ENCODE data around the gene NANOS3.
A peak's percentile ranks its signal among the peaks of the same experiment; 100 is the strongest.

NANOS3 gene

GRCh38 chr19:13839130-13839937 is 37.6 kb upstream of the NANOS3 start:
- no peaks in the 10 kb centered on the region for H3K27me3 ChIP-seq (ENCODE audit: insufficient read depth, low read length, poor library complexity)
- no peak overlapping the region for H3K4me2 ChIP-seq (ENCODE audit: low read length)
- no peak overlapping the region for H3K4ac ChIP-seq (ENCODE audit: low read depth, low read length)
- peaks cover 11% of the 10 kb centered on the region for H3K79me1 ChIP-seq (ENCODE audit: low read length)
- no peaks in the 10 kb centered on the region for H3K36me3 ChIP-seq (ENCODE audit: control insufficient read depth, insufficient read depth, low read length)
- H2BK5ac ChIP-seq (ENCODE audit: low read length): no peak overlapping the region
- no CpG with 5 or more reads among the region's 36 CpGs for WGBS (ENCODE audit: extremely low coverage, insufficient coverage, low lambda C conversion rate)
- H4K5ac ChIP-seq (ENCODE audit: low read length): no peak overlapping the region
- no peak overlapping the region for H2BK120ac ChIP-seq (ENCODE audit: low read depth, low read length)
- peaks cover 46% of the 10 kb centered on the region for H3K79me2 ChIP-seq (ENCODE audit: control insufficient read depth, insufficient read depth, low read length)
- H3K27ac ChIP-seq (ENCODE audit: low read depth, low read length): peak overlapping the region; percentile 8
- no peak overlapping the region for H3K4me3 ChIP-seq (ENCODE audit: low read length)
- no peak overlapping the region for H2AK5ac ChIP-seq (ENCODE audit: low read length)
- H3K18ac ChIP-seq (ENCODE audit: low read length): no peak overlapping the region
- no peak overlapping the region for H4K8ac ChIP-seq (ENCODE audit: low read depth, low read length)
- no peak for DNase-seq
- peaks cover 4% of the 10 kb centered on the region for H3K4me1 ChIP-seq (ENCODE audit: control insufficient read depth, low read depth, low read length)
- peak overlapping the region; percentile 41 for H3K9ac ChIP-seq (ENCODE audit: low read length)
- H2BK15ac ChIP-seq (replicated peaks; ENCODE audit: low read depth): no peak overlapping the region
- H3K56ac ChIP-seq (ENCODE audit: low read length): peak overlapping the region; percentile 62
- H3K23ac ChIP-seq (ENCODE audit: low read length): peak overlapping the region; percentile 57

GRCh38 chr19:13839938-13840304 is 37.0 kb upstream of the NANOS3 start:
- no CpG with 5 or more reads among the region's 6 CpGs for WGBS (ENCODE audit: extremely low coverage, insufficient coverage, low lambda C conversion rate)
- no peak overlapping the region for H4K5ac ChIP-seq (ENCODE audit: low read length)
- peaks cover 46% of the 10 kb centered on the region for H3K79me2 ChIP-seq (ENCODE audit: control insufficient read depth, insufficient read depth, low read length)
- peaks cover 11% of the 10 kb centered on the region for H3K79me1 ChIP-seq (ENCODE audit: low read length)
- no peak overlapping the region for H2BK120ac ChIP-seq (ENCODE audit: low read depth, low read length)
- no peak overlapping the region for H3K27ac ChIP-seq (ENCODE audit: low read depth, low read length)
- H3K9ac ChIP-seq (ENCODE audit: low read length): peak overlapping the region; percentile 32
- H2AK5ac ChIP-seq (ENCODE audit: low read length): no peak overlapping the region
- peaks cover 4% of the 10 kb centered on the region for H3K4me1 ChIP-seq (ENCODE audit: control insufficient read depth, low read depth, low read length)
- H3K27me3 ChIP-seq (ENCODE audit: insufficient read depth, low read length, poor library complexity): no peaks in the 10 kb centered on the region
- no peak overlapping the region for H4K8ac ChIP-seq (ENCODE audit: low read depth, low read length)
- H3K56ac ChIP-seq (ENCODE audit: low read length): peak overlapping the region; percentile 62
- DNase-seq: no peak
- no peak overlapping the region for H3K4me2 ChIP-seq (ENCODE audit: low read length)
- H3K23ac ChIP-seq (ENCODE audit: low read length): no peak overlapping the region
- no peak overlapping the region for H3K4me3 ChIP-seq (ENCODE audit: low read length)
- H3K4ac ChIP-seq (ENCODE audit: low read depth, low read length): no peak overlapping the region
- no peaks in the 10 kb centered on the region for H3K36me3 ChIP-seq (ENCODE audit: control insufficient read depth, insufficient read depth, low read length)
- no peak overlapping the region for H3K18ac ChIP-seq (ENCODE audit: low read length)
- no peak overlapping the region for H2BK15ac ChIP-seq (replicated peaks; ENCODE audit: low read depth)
- no peak overlapping the region for H2BK5ac ChIP-seq (ENCODE audit: low read length)

- H3K4me3 ChIP-seq (ENCODE audit: low read length): no peak overlapping the region
- H3K4me1 ChIP-seq (ENCODE audit: control insufficient read depth, low read depth, low read length): peaks cover 4% of the 10 kb centered on the region
- peak overlapping the region; percentile 5 for H3K4me2 ChIP-seq (ENCODE audit: low read length)
- H3K9ac ChIP-seq (ENCODE audit: low read length): peak overlapping the region; percentile 90
- H2BK15ac ChIP-seq (replicated peaks; ENCODE audit: low read depth): no peak overlapping the region
- no peak overlapping the region for H3K18ac ChIP-seq (ENCODE audit: low read length)
- H3K4ac ChIP-seq (ENCODE audit: low read depth, low read length): no peak overlapping the region
- no peak overlapping the region for H3K23ac ChIP-seq (ENCODE audit: low read length)
- H3K79me1 ChIP-seq (ENCODE audit: low read length): peaks cover 11% of the 10 kb centered on the region
- no peak overlapping the region for H2AK5ac ChIP-seq (ENCODE audit: low read length)
- H4K8ac ChIP-seq (ENCODE audit: low read depth, low read length): no peak overlapping the region
- H4K5ac ChIP-seq (ENCODE audit: low read length): no peak overlapping the region
- H3K27ac ChIP-seq (ENCODE audit: low read depth, low read length): no peak overlapping the region
- no peaks in the 10 kb centered on the region for H3K36me3 ChIP-seq (ENCODE audit: control insufficient read depth, insufficient read depth, low read length)
- no peak overlapping the region for H2BK120ac ChIP-seq (ENCODE audit: low read depth, low read length)
- no peak overlapping the region for H2BK5ac ChIP-seq (ENCODE audit: low read length)
- H3K79me2 ChIP-seq (ENCODE audit: control insufficient read depth, insufficient read depth, low read length): peaks cover 46% of the 10 kb centered on the region
- DNase-seq: no peak
- peak overlapping the region; percentile 92 for H3K56ac ChIP-seq (ENCODE audit: low read length)
- no peaks in the 10 kb centered on the region for H3K27me3 ChIP-seq (ENCODE audit: insufficient read depth, low read length, poor library complexity)
- WGBS (ENCODE audit: extremely low coverage, insufficient coverage, low lambda C conversion rate): no CpG with 5 or more reads among the region's 23 CpGs
Observed at GRCh38 chr19:13840305-13841085, 36.4 kb upstream of the NANOS3 start.

- H3K23ac ChIP-seq (ENCODE audit: low read length): no peak overlapping the region
- H3K27me3 ChIP-seq (ENCODE audit: insufficient read depth, low read length, poor library complexity): no peaks in the 10 kb centered on the region
- H4K8ac ChIP-seq (ENCODE audit: low read depth, low read length): no peak overlapping the region
- H3K56ac ChIP-seq (ENCODE audit: low read length): peak overlapping the region; percentile 92
- H2BK15ac ChIP-seq (replicated peaks; ENCODE audit: low read depth): no peak overlapping the region
- no peak overlapping the region for H3K4ac ChIP-seq (ENCODE audit: low read depth, low read length)
- no peak overlapping the region for H3K27ac ChIP-seq (ENCODE audit: low read depth, low read length)
- no peak overlapping the region for H2BK5ac ChIP-seq (ENCODE audit: low read length)
- H3K36me3 ChIP-seq (ENCODE audit: control insufficient read depth, insufficient read depth, low read length): no peaks in the 10 kb centered on the region
- peaks cover 11% of the 10 kb centered on the region for H3K79me1 ChIP-seq (ENCODE audit: low read length)
- peak overlapping the region; percentile 90 for H3K9ac ChIP-seq (ENCODE audit: low read length)
- H3K18ac ChIP-seq (ENCODE audit: low read length): peak overlapping the region; percentile 91
- no peak for DNase-seq
- peak overlapping the region; percentile 15 for H3K4me3 ChIP-seq (ENCODE audit: low read length)
- H2AK5ac ChIP-seq (ENCODE audit: low read length): no peak overlapping the region
- H3K4me1 ChIP-seq (ENCODE audit: control insufficient read depth, low read depth, low read length): peaks cover 4% of the 10 kb centered on the region
- H4K5ac ChIP-seq (ENCODE audit: low read length): no peak overlapping the region
- peak overlapping the region; percentile 7 for H3K4me2 ChIP-seq (ENCODE audit: low read length)
- peaks cover 46% of the 10 kb centered on the region for H3K79me2 ChIP-seq (ENCODE audit: control insufficient read depth, insufficient read depth, low read length)
- H2BK120ac ChIP-seq (ENCODE audit: low read depth, low read length): no peak overlapping the region
- no CpG with 5 or more reads among the region's 26 CpGs for WGBS (ENCODE audit: extremely low coverage, insufficient coverage, low lambda C conversion rate)
Observed at GRCh38 chr19:13841086-13841961, 35.6 kb upstream of the NANOS3 start.

- peaks cover 46% of the 10 kb centered on the region for H3K79me2 ChIP-seq (ENCODE audit: control insufficient read depth, insufficient read depth, low read length)
- no peak overlapping the region for H3K23ac ChIP-seq (ENCODE audit: low read length)
- no peaks in the 10 kb centered on the region for H3K36me3 ChIP-seq (ENCODE audit: control insufficient read depth, insufficient read depth, low read length)
- H2AK5ac ChIP-seq (ENCODE audit: low read length): no peak overlapping the region
- H3K79me1 ChIP-seq (ENCODE audit: low read length): peaks cover 11% of the 10 kb centered on the region
- H4K8ac ChIP-seq (ENCODE audit: low read depth, low read length): no peak overlapping the region
- H3K4me1 ChIP-seq (ENCODE audit: control insufficient read depth, low read depth, low read length): peaks cover 6% of the 10 kb centered on the region
- H3K56ac ChIP-seq (ENCODE audit: low read length): peak overlapping the region; percentile 92
- H4K5ac ChIP-seq (ENCODE audit: low read length): no peak overlapping the region
- H3K4me2 ChIP-seq (ENCODE audit: low read length): peak overlapping the region; percentile 7
- no peak overlapping the region for H2BK120ac ChIP-seq (ENCODE audit: low read depth, low read length)
- peak overlapping the region; percentile 75 for H3K4me3 ChIP-seq (ENCODE audit: low read length)
- no peak overlapping the region for H2BK5ac ChIP-seq (ENCODE audit: low read length)
- no CpG with 5 or more reads among the region's 11 CpGs for WGBS (ENCODE audit: extremely low coverage, insufficient coverage, low lambda C conversion rate)
- H3K27ac ChIP-seq (ENCODE audit: low read depth, low read length): no peak overlapping the region
- no peak overlapping the region for H2BK15ac ChIP-seq (replicated peaks; ENCODE audit: low read depth)
- H3K4ac ChIP-seq (ENCODE audit: low read depth, low read length): no peak overlapping the region
- no peaks in the 10 kb centered on the region for H3K27me3 ChIP-seq (ENCODE audit: insufficient read depth, low read length, poor library complexity)
- H3K18ac ChIP-seq (ENCODE audit: low read length): peak overlapping the region; percentile 91
- no peak for DNase-seq
- peak overlapping the region; percentile 90 for H3K9ac ChIP-seq (ENCODE audit: low read length)
Observed at GRCh38 chr19:13841962-13842290, 35.0 kb upstream of the NANOS3 start.
